GM18505 (cell line): ENCODE data around the gene DPF3.

Source experiments
- ATAC-seq: cut with Tn5 transposase; IDR thresholded peaks from one replicate; pipeline ENCODE4 v1.9.1; 2021; ENCODE audit not compliant: unreplicated experiment
- POLR2A ChIP-seq: IDR thresholded peaks from 4 replicates; pipeline ENCODE4 v1.6.1; 2011; ENCODE audit warnings: borderline replicate concordance; ENCODE audit not compliant: insufficient read depth, insufficient read length; ENCODE audit errors: extremely low read depth

DPF3 gene

GRCh38 chr14:72599579-72600470 is 294.1 kb downstream of the DPF3 start:
- no peak for TF ChIP-seq POLR2A
- ATAC-seq = no peak

- TF ChIP-seq POLR2A = no peak
- ATAC-seq = no peak
Observed at GRCh38 chr14:72598306-72598705, 295.6 kb downstream of the DPF3 start.

GRCh38 chr14:72597252-72598233 is 296.4 kb downstream of the DPF3 start:
- no peak for TF ChIP-seq POLR2A

GRCh38 chr14:72595152-72595862 is 298.6 kb downstream of the DPF3 start:
- no peak for TF ChIP-seq POLR2A
- ATAC-seq = no peak

More at GRCh38 chr14:72597252-72598233, 296.4 kb downstream of the DPF3 start:
- no peak for ATAC-seq

GRCh38 chr14:72594099-72594901 is 299.6 kb downstream of the DPF3 start:
- ATAC-seq = no peak
- no peak for TF ChIP-seq POLR2A

GRCh38 chr14:72591391-72591790 is 302.5 kb downstream of the DPF3 start:
- no peak for ATAC-seq
- no peak for TF ChIP-seq POLR2A

GRCh38 chr14:72590577-72590976 is 303.3 kb downstream of the DPF3 start:
- no peak for ATAC-seq
- TF ChIP-seq POLR2A = no peak

GRCh38 chr14:72589652-72590051 is 304.2 kb downstream of the DPF3 start:
- TF ChIP-seq POLR2A = no peak
- ATAC-seq = no peak

- ATAC-seq = no peak
- no peak for TF ChIP-seq POLR2A
Observed at GRCh38 chr14:72588521-72588920, 305.4 kb downstream of the DPF3 start.

- no peak for TF ChIP-seq POLR2A
- ATAC-seq = no peak
Observed at GRCh38 chr14:72583316-72584272, 310.3 kb downstream of the DPF3 start.

GRCh38 chr14:72582582-72582981 is 311.3 kb downstream of the DPF3 start:
- TF ChIP-seq POLR2A = no peak
- no peak for ATAC-seq

GRCh38 chr14:72578514-72578913 is 315.4 kb downstream of the DPF3 start:
- ATAC-seq = no peak

GRCh38 chr14:72577521-72577920 is 316.4 kb downstream of the DPF3 start:
- TF ChIP-seq POLR2A = no peak
- no peak for ATAC-seq

More at GRCh38 chr14:72578514-72578913, 315.4 kb downstream of the DPF3 start:
- TF ChIP-seq POLR2A = no peak
